BJ (cell line): ENCODE results near the gene SLC2A9. TPM values are rescaled to one million over a fixed set of nuclear protein-coding genes. Genes with fewer than 3 reads are reported as not detected.

ENCODE experiments used
- CTCF ChIA-PET: fragments of 350-600 bp; formaldehyde crosslinking; extraction: SDS; loops from one replicate; lab custom pipeline; 2021; ENCODE audit warnings: antibody characterized with exemption, inconsistent platforms; lab: Yijun Ruan, JAX
- POLR2A ChIA-PET: fragments of 300-600 bp; sonication (Branson Sonifier 250); formaldehyde crosslinking; extraction: SDS; loops from one replicate; lab custom pipeline; 2021; ENCODE audit warnings: antibody characterized with exemption; lab: Charles Lee
- DNase-seq: peaks from one replicate; pipeline ENCODE4 v3.0.0-alpha.2; 2011; ENCODE audit warnings: low read depth
- H3K27me3 ChIP-seq: 2 replicates; pipeline ENCODE4 v1.6.0; 2011; ENCODE audit warnings: low read length; ENCODE audit not compliant: control insufficient read depth, insufficient read depth
- H3K36me3 ChIP-seq: 2 replicates; pipeline ENCODE4 v1.5.1; 2011; ENCODE audit warnings: low read length; ENCODE audit not compliant: control insufficient read depth, insufficient read depth
- H3K4me3 ChIP-seq: 2 replicates; pipeline ENCODE4 v1.5.1; 2011; ENCODE audit warnings: low read depth, mild to moderate bottlenecking, control low read depth, low read length
- CTCF ChIP-seq: IDR thresholded peaks from 2 replicates; pipeline ENCODE4 v1.5.1; 2011; ENCODE audit warnings: low read depth, mild to moderate bottlenecking, control low read depth, inconsistent platforms, low read length, moderate library complexity; ENCODE audit not compliant: insufficient read depth
- polyA plus RNA-seq: library from polyadenylated mRNA; depleted of rRNA; stranded (reverse); fragments of >200 nt; gene quantifications from 2 replicates; pipeline ENCODE4 v1.2.3, GENCODE V29; 2011

SLC2A9 gene
- polyA plus RNA-seq, 1 experiment = 6.4 TPM

- CTCF ChIA-PET = interaction anchor here (1.0 to 1.1 kb wide), 2 partner anchors 16 to 20 kb away, joined by 3 to 4 read pairs; no protein-coding TSS in a partner anchor
Measured at GRCh38 chr4:10035130-10035529, 13.8 kb upstream of the SLC2A9 start.

DNA sequence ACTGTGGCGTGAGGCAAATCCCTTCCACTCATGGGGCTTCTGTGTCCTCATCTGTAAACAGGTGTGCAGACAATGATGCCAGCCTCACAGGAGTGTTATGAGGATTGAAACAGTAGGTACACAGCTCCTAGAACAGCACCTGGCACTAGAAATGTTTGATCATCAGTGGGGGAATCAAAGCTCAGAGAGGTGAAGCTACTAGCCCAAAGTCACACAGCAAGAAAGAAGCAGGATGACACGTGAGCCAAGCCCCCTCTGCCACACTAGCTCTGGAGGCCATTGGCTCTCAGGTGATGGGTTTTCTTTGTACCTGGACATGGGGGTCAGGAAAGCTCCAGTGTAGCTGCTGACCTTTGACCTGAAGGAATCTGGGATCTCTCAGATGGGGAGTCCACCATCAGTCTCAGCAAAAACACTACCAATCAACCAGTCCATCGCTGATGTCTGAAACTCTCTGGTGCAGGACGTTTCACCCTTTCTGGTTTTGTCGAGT lies 13.4 kb upstream of the SLC2A9 start:
- H3K4me3 ChIP-seq = no peak overlapping the region
- H3K27me3 ChIP-seq = peaks cover 1% of the 10 kb centered on the region; the same call in 1 of the 2 replicates
- CTCF ChIA-PET = interaction anchor here (0.8 to 1.1 kb wide), 2 partner anchors 19 to 24 kb away, joined by 3 to 4 read pairs; no protein-coding TSS in a partner anchor
- POLR2A ChIA-PET = no interaction called here
- no peak for TF ChIP-seq CTCF
- DNase-seq = no peak
- no peaks in the 10 kb centered on the region for H3K36me3 ChIP-seq

More at GRCh38 chr4:10035130-10035529, 13.8 kb upstream of the SLC2A9 start:
- Histone ChIP-seq H3K4me3 (no peak overlapping the region), H3K27me3 (peaks cover 1% of the 10 kb centered on the region; the same call in 1 of the 2 replicates), H3K36me3 (no peaks in the 10 kb centered on the region)
- TF ChIP-seq CTCF = no peak
- POLR2A ChIA-PET = no interaction called here
- no peak for DNase-seq

GRCh38 chr4:10034136-10034535 lies 12.8 kb upstream of the SLC2A9 start:
- TF ChIP-seq CTCF = no peak
- H3K36me3 ChIP-seq = no peaks in the 10 kb centered on the region
- no peaks in the 10 kb centered on the region for H3K27me3 ChIP-seq
- no peak for DNase-seq
- POLR2A ChIA-PET = no interaction called here
- no peak overlapping the region for H3K4me3 ChIP-seq
- CTCF ChIA-PET = interaction anchor here (0.8 to 1.5 kb wide), 4 partner anchors 10 to 23 kb away, joined by 3 to 4 read pairs (median 4); no protein-coding TSS in a partner anchor

DNA sequence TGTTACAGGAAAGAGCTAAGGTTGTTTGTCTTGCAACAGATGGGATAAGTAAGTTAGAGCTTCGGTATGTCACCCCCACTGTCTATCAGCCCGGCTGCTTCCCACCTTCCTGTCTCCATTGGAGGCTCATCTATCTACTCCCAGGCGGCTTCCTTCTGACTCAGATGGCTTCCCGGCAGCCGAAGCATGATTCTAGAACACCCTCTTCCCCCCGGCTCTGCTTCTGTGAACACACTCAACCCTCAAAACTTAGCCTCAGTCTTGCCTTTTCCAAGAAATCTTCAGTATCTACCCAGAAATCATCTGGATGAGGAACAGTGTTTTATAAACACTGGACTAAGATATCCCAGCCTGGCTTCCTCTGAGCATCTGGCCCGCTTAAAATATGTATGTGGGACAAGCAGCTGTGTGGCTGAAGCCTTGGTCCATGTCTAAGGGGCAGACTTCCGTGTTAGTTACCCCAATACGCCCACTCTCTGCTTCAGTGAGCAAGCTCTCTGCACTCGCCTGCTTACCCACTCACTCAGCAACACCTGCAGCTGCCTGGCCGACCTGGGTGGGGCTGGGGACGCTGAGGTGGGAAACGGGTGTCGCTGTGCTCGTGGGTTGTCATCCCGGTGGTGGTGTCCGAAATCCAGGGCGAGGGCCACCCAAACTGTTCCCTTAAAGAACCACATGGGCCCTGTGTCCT lies 12.0 kb upstream of the SLC2A9 start:
- POLR2A ChIA-PET = no interaction called here
- no peaks in the 10 kb centered on the region for H3K36me3 ChIP-seq
- H3K4me3 ChIP-seq = no peak overlapping the region
- TF ChIP-seq CTCF = no peak
- CTCF ChIA-PET = interaction anchor here (1.3 to 3.2 kb wide), 4 partner anchors 9 to 30 kb away, joined by 3 to 21 read pairs (median 8); no protein-coding TSS in a partner anchor
- H3K27me3 ChIP-seq = no peaks in the 10 kb centered on the region
- DNase-seq = no peak

GRCh38 chr4:10032625-10033024 lies 11.3 kb upstream of the SLC2A9 start:
- Histone ChIP-seq H3K27me3 (no peaks in the 10 kb centered on the region), H3K36me3 (no peaks in the 10 kb centered on the region), H3K4me3 (no peak overlapping the region)
- ChIA-PET POLR2A (no interaction called here), CTCF (interaction anchor here (1.3 to 3.2 kb wide), 3 partner anchors 9 to 31 kb away, joined by 3 to 21 read pairs (median 11); no protein-coding TSS in a partner anchor)
- DNase-seq = no peak
- no peak for TF ChIP-seq CTCF
